K562 (cell line): ENCODE data around the gene SAFB. TPM values are rescaled to one million over a fixed set of nuclear protein-coding genes. Genes with fewer than 3 reads are reported as not detected.
A peak's percentile ranks its signal among the peaks of the same experiment; 100 is the strongest.

Experiments
- ATAC-seq: fragments of 200-7000 bp; cut with Tn5 transposase; 3 replicates; pipeline ENCODE4 v1.9.1; 2020; ENCODE audit warnings: moderate library complexity
- BruUV-seq: library from RNA; stranded (reverse); fragments of 400-500 nt; replicated peaks from 2 replicates; lab custom pipeline; 2021; lab: Mats Ljungman, UMichigan
- CTCF ChIA-PET: fragments of 300-600 bp; formaldehyde crosslinking; extraction: SDS; loops from one replicate; lab custom pipeline; 2021; ENCODE audit warnings: low intra/inter-chr PET ratio; lab: Yijun Ruan, JAX
- POLR2A ChIA-PET: fragments of 300-600, 350-650 bp; sonication (Branson Sonifier 250); formaldehyde crosslinking; extraction: SDS; loops from one replicate; lab custom pipeline; 2021; ENCODE audit warnings: antibody characterized with exemption, inconsistent platforms; lab: Yijun Ruan, JAX
- DNase-seq, 4 experiments: peaks; one replicate each; pipeline versions ENCODE4 v3.0.0 to v3.0.0-alpha.2; 2011 to 2018; ENCODE audit warnings: low spot score in 3 of 4, mixed read lengths in 3 of 4; ENCODE audit errors: extremely low read depth in 1 of 4
- FAIRE-seq: peaks from 2 replicates; lab custom pipeline; 2011; peaks lifted over from hg19 to GRCh38; lab: Jason Lieb, UNC
- H2AFZ ChIP-seq: 2 replicates; pipeline ENCODE4 v1.6.0; 2011; ENCODE audit warnings: low read depth, low read length, control low read depth, inconsistent platforms
- H3K27ac ChIP-seq: fragments of 200-600 bp; 3 replicates; pipeline ENCODE4 v1.8.0; 2011; ENCODE audit warnings: low read depth, mild to moderate bottlenecking, control low read depth, inconsistent platforms, low read length, moderate library complexity, mixed read lengths; ENCODE audit errors: extremely low read depth
- H3K27me3 ChIP-seq, 2 experiments: fragments of 300-600 bp in 1 of 2; 2 replicates in 1 of 2; 3 replicates in 1 of 2; pipeline versions ENCODE4 v1.6.0 to v1.8.0; 2011; ENCODE audit warnings: inconsistent platforms in 2 of 2, low read length in 2 of 2, mild to moderate bottlenecking in 1 of 2, mixed read lengths in 1 of 2, moderate library complexity in 1 of 2; ENCODE audit not compliant: control insufficient read depth in 2 of 2, insufficient read depth in 2 of 2
- H3K36me3 ChIP-seq: fragments of 300-600 bp; 3 replicates; pipeline ENCODE4 v1.8.0; 2011; ENCODE audit warnings: mild to moderate bottlenecking, low read length, inconsistent platforms; ENCODE audit not compliant: control insufficient read depth, insufficient read depth
- H3K4me1 ChIP-seq, 2 experiments: fragments of 200-600 bp in 1 of 2; replicated peaks in 1 of 2; 2 replicates in 1 of 2; 3 replicates in 1 of 2; pipeline versions ENCODE4 v1.5.1 to v1.8.0; 2011; ENCODE audit warnings: inconsistent platforms in 2 of 2, low read length in 2 of 2, mild to moderate bottlenecking in 1 of 2, mixed read lengths in 1 of 2, moderate library complexity in 1 of 2; ENCODE audit not compliant: control insufficient read depth in 2 of 2, insufficient read depth in 2 of 2
- H3K4me2 ChIP-seq: 2 replicates; pipeline ENCODE4 v1.6.1; 2011; ENCODE audit warnings: low read length, control low read depth, inconsistent platforms, mixed read lengths; ENCODE audit not compliant: insufficient read depth
- H3K4me3 ChIP-seq: fragments of 200-600 bp; sonication (generic), shearing (Covaris generic); 2 replicates; pipeline ENCODE4 v1.5.1; 2016; ENCODE audit warnings: control low read depth, inconsistent platforms
- H3K79me2 ChIP-seq: fragments of 200-600 bp; 3 replicates; pipeline ENCODE4 v1.8.0; 2011; ENCODE audit warnings: low read length, inconsistent platforms; ENCODE audit not compliant: control insufficient read depth, insufficient read depth
- H3K9ac ChIP-seq, 2 experiments: 2 replicates each; pipeline versions ENCODE4 v1.6.0 to v1.6.1; 2011; ENCODE audit warnings: low read depth in 2 of 2, low read length in 2 of 2, control low read depth in 1 of 2, inconsistent platforms in 1 of 2, mild to moderate bottlenecking in 1 of 2, mixed read lengths in 1 of 2; ENCODE audit not compliant: insufficient read depth in 1 of 2
- H3K9me1 ChIP-seq: one replicate; pipeline ENCODE4 v1.6.0; 2011; ENCODE audit warnings: inconsistent platforms, mild to moderate bottlenecking, low read length, moderate library complexity; ENCODE audit not compliant: control insufficient read depth, insufficient read depth
- H3K9me3 ChIP-seq: replicated peaks from 2 replicates; pipeline ENCODE4 v1.5.1; 2011; ENCODE audit warnings: low read depth, low read length, inconsistent platforms; ENCODE audit not compliant: control insufficient read depth, insufficient read depth
- H4K20me1 ChIP-seq: replicated peaks from 2 replicates; pipeline ENCODE4 v1.6.1; 2011; ENCODE audit warnings: low read length, inconsistent platforms, mixed read lengths; ENCODE audit not compliant: control insufficient read depth, insufficient read depth
- ILK ChIP-seq: fragments of 450-650 bp; IDR thresholded peaks from 2 replicates; pipeline ENCODE4 v1.6.1; 2016; ENCODE audit warnings: missing genetic modification characterization, low read depth, mild to moderate bottlenecking, missing compliant biosample characterization, moderate library complexity, borderline replicate concordance
- NFIC ChIP-seq: fragments of 450-650 bp; IDR thresholded peaks from 2 replicates; pipeline ENCODE4 v1.6.1; 2017; ENCODE audit warnings: mild to moderate bottlenecking, inconsistent platforms
- ZBTB33 ChIP-seq: sonication (generic); formaldehyde crosslinking; IDR thresholded peaks from 2 replicates; pipeline ENCODE4 v1.8.1; 2023; ENCODE audit warnings: mild to moderate bottlenecking, missing genetic modification reagents
- WGBS: fragments of 100-300 bp; shearing (Covaris generic); methylation state at CpG from one replicate; pipeline ENCODE4 v1.1.6; 2016; ENCODE audit warnings: low coverage, mixed read lengths; ENCODE audit not compliant: insufficient coverage; ENCODE audit errors: missing lambda C conversion rate; 5-methylcytosine and 5-hydroxymethylcytosine counted together
- in situ Hi-C: fragments of 300-500 bp; cut with MboI; formaldehyde crosslinking; loops from 4 replicates; pipeline ENCODE4 v1.15.0; 2018; ENCODE audit warnings: inconsistent platforms, mixed read lengths
- intact Hi-C: fragments of 100-400 bp; cut with micrococcal nuclease; formaldehyde crosslinking; loops from 2 replicates; pipeline ENCODE4 v1.14.2; 2022
- polyA plus RNA-seq, 8 experiments: library from polyadenylated mRNA; depleted of rRNA in 4 of 8; stranded (reverse) in 5 of 8; unstranded in 3 of 8; fragments of >200 nt; fragmentation: Nextera tagmentation in 2 of 8; fragmentation: Illumina TruSeq in 1 of 8; extraction: Ambion mirVana in 2 of 8; extraction: Trizol in 1 of 8; gene quantifications; 2 replicates each; pipeline versions ENCODE4 v1.2.1 to v1.2.3, GENCODE V29; 2011 to 2014; ENCODE audit warnings: inconsistent platforms in 1 of 8, missing spikeins in 1 of 8
- total RNA-seq, 7 experiments: library from RNA; depleted of rRNA in 6 of 7; stranded (reverse); fragments of >200 nt in 6 of 7; fragmentation: Illumina TruSeq in 2 of 7; extraction: Trizol in 2 of 7; gene quantifications; 2 replicates each; pipeline versions ENCODE4 v1.2.1 to v1.2.3, GENCODE V29; 2011 to 2021; ENCODE audit warnings: low replicate concordance in 1 of 7

The SAFB gene
- total and polyA plus RNA-seq, 9 of the 15 experiments (the other 6 are each of a cell fraction or from before 2014, with no cell fraction given): 1.1 to 151 (median 83.1) TPM

GRCh38 chr19:5663904-5664303, 41.0 kb downstream of the SAFB start:
- intact Hi-C loops: no loop called here
- Histone ChIP-seq H3K4me1 (peaks cover 0 to 9% of the 10 kb centered on the region in 2 experiments; a peak in 2 of 5 replicates), H3K9me3 (no peaks in the 10 kb centered on the region), H3K9ac (no peak overlapping the region), H3K4me2 (no peak overlapping the region), H3K36me3 (peaks cover 91% of the 10 kb centered on the region), H3K9me1 (peaks cover 2% of the 10 kb centered on the region), H3K4me3 (no peak overlapping the region), H4K20me1 (no peaks in the 10 kb centered on the region; the same call in 1 of the 2 replicates), H3K27me3 (no peaks in the 10 kb centered on the region), H3K79me2 (no peaks in the 10 kb centered on the region), H2AFZ (no peak overlapping the region), H3K27ac (no peak overlapping the region)
- in situ Hi-C loops: no loop called here
- BruUV-seq: no TSS peak
- DNase-seq: no peak
- ATAC-seq: no peak
- CTCF ChIA-PET: no interaction called here
- POLR2A ChIA-PET: no interaction called here
- TF ChIP-seq NFIC (peak; percentile 37; the same call in 1 of the 2 replicates), ZBTB33 (CRISPR knock-in tag) (peak; percentile 86), ILK (tag) (no peak)
- 96% methylated on average over 17 of the region's 17 CpGs for WGBS
- FAIRE-seq: no peak
